Measurements from ENCODE around the gene PARVG.

The PARVG gene

GRCh38 chr22:44155115-44155514 lies 25.6 kb upstream of the PARVG start:
- DNase-seq (ENCODE audit: low read depth): no peak

GRCh38 chr22:44157916-44158618 lies 22.7 kb upstream of the PARVG start:
- DNase-seq (ENCODE audit: low read depth): no peak

GRCh38 chr22:44158816-44159215 lies 21.9 kb upstream of the PARVG start:
- DNase-seq (ENCODE audit: low read depth): no peak

GRCh38 chr22:44159221-44159620 lies 21.5 kb upstream of the PARVG start:
- no peak for DNase-seq (ENCODE audit: low read depth)

- no peak for DNase-seq (ENCODE audit: low read depth)
Observed at GRCh38 chr22:44159811-44160210, 20.9 kb upstream of the PARVG start.

GRCh38 chr22:44160421-44160820 lies 20.3 kb upstream of the PARVG start:
- DNase-seq (ENCODE audit: low read depth): no peak

- DNase-seq (ENCODE audit: low read depth): no peak
Observed at GRCh38 chr22:44161673-44162072, 19.1 kb upstream of the PARVG start.

GRCh38 chr22:44162960-44163359 lies 17.8 kb upstream of the PARVG start:
- DNase-seq (ENCODE audit: low read depth): no peak

- no peak for DNase-seq (ENCODE audit: low read depth)
Observed at GRCh38 chr22:44163536-44163935, 17.2 kb upstream of the PARVG start.

- no peak for DNase-seq (ENCODE audit: low read depth)
Observed at GRCh38 chr22:44164031-44164430, 16.7 kb upstream of the PARVG start.

- DNase-seq (ENCODE audit: low read depth): no peak
Observed at GRCh38 chr22:44165286-44165874, 15.3 kb upstream of the PARVG start.

- no peak for DNase-seq (ENCODE audit: low read depth)
Observed at GRCh38 chr22:44166498-44167276, 14.0 kb upstream of the PARVG start.

GRCh38 chr22:44167501-44167900 lies 13.2 kb upstream of the PARVG start:
- no peak for DNase-seq (ENCODE audit: low read depth)

GRCh38 chr22:44168206-44168605 lies 12.5 kb upstream of the PARVG start:
- DNase-seq (ENCODE audit: low read depth): no peak

GRCh38 chr22:44170470-44170869 lies 10.3 kb upstream of the PARVG start:
- DNase-seq (ENCODE audit: low read depth): no peak

GRCh38 chr22:44171561-44171960 lies 9.2 kb upstream of the PARVG start:
- DNase-seq (ENCODE audit: low read depth): no peak

GRCh38 chr22:44172370-44173108 lies 8.2 kb upstream of the PARVG start:
- no peak for DNase-seq (ENCODE audit: low read depth)

GRCh38 chr22:44173154-44173553 lies 7.6 kb upstream of the PARVG start:
- no peak for DNase-seq (ENCODE audit: low read depth)

- no peak for DNase-seq (ENCODE audit: low read depth)
Observed at GRCh38 chr22:44175676-44176075, 5.0 kb upstream of the PARVG start.

GRCh38 chr22:44179196-44179988 lies 1.3 kb upstream of the PARVG start:
- DNase-seq (ENCODE audit: low read depth): no peak

- DNase-seq (ENCODE audit: low read depth): no peak
Observed at GRCh38 chr22:44179989-44180705, 578 bp upstream of the PARVG start.
